Endothelial cell of umbilical vein (primary cell): ENCODE results near the gene BANF2. TPM values are rescaled to one million over a fixed set of nuclear protein-coding genes. Genes with fewer than 3 reads are reported as not detected.

Experiments
- BruUV-seq: library from RNA; stranded (reverse); fragments of 400-500 nt; replicated peaks from 2 replicates; lab custom pipeline; 2021; lab: Mats Ljungman, UMichigan
- CTCF ChIA-PET: fragments of 300-600, 350-600 bp; sonication (Branson Sonifier 250); formaldehyde crosslinking; loops from one replicate; lab custom pipeline; 2021; ENCODE audit warnings: antibody characterized with exemption, inconsistent platforms; lab: Charles Lee
- POLR2A ChIA-PET: fragments of 300-600, 350-600 bp; sonication (Branson Sonifier 250); formaldehyde crosslinking; loops from one replicate; lab custom pipeline; 2021; ENCODE audit warnings: antibody characterized with exemption, inconsistent platforms; lab: Charles Lee
- DNase-seq: peaks from one replicate; pipeline ENCODE4 v3.0.0-alpha.2; 2011; ENCODE audit warnings: low read depth, low spot score
- FAIRE-seq: peaks from 2 replicates; lab custom pipeline; 2011; peaks lifted over from hg19 to GRCh38; lab: Jason Lieb, UNC
- H2AFZ ChIP-seq: 2 replicates; pipeline ENCODE4 v1.6.0; 2012; ENCODE audit warnings: low read depth, low read length, control low read depth, inconsistent platforms
- H3K27ac ChIP-seq: 2 replicates; pipeline ENCODE4 v1.5.1; 2011; ENCODE audit warnings: low read depth, mild to moderate bottlenecking, control low read depth, low read length, moderate library complexity; ENCODE audit not compliant: insufficient read depth
- H3K27me3 ChIP-seq, 2 experiments: 2 replicates each; pipeline versions ENCODE4 v1.6.0 to v1.6.1; 2011; ENCODE audit warnings: low read length in 2 of 2, mixed read lengths in 1 of 2; ENCODE audit not compliant: control insufficient read depth in 2 of 2, insufficient read depth in 2 of 2
- H3K36me3 ChIP-seq, 2 experiments: 2 replicates in 1 of 2; 3 replicates in 1 of 2; pipeline ENCODE4 v1.5.1; 2011; ENCODE audit warnings: low read length in 2 of 2, mild to moderate bottlenecking in 1 of 2, moderate library complexity in 1 of 2; ENCODE audit not compliant: control insufficient read depth in 2 of 2, insufficient read depth in 2 of 2; ENCODE audit errors: extremely low read depth in 1 of 2
- H3K4me1 ChIP-seq: 3 replicates; pipeline ENCODE4 v1.5.1; 2011; ENCODE audit warnings: mild to moderate bottlenecking, low read length; ENCODE audit not compliant: control insufficient read depth, insufficient read depth; ENCODE audit errors: extremely low read depth
- H3K4me2 ChIP-seq: 2 replicates; pipeline ENCODE4 v1.6.1; 2011; ENCODE audit warnings: low read length, control low read depth, mixed read lengths; ENCODE audit not compliant: insufficient read depth
- H3K4me3 ChIP-seq, 3 experiments: fragments of 200-600 bp in 1 of 3; sonication (generic), shearing (Covaris generic) in 1 of 3; replicated peaks in 1 of 3; 2 replicates each; pipeline ENCODE4 v1.5.1; 2011 to 2016; ENCODE audit warnings: control low read depth in 3 of 3, low read length in 3 of 3, mild to moderate bottlenecking in 2 of 3, inconsistent platforms in 1 of 3, low read depth in 1 of 3, moderate library complexity in 1 of 3; ENCODE audit not compliant: insufficient read depth in 1 of 3
- H3K79me2 ChIP-seq: 2 replicates; pipeline ENCODE4 v1.6.0; 2012; ENCODE audit warnings: low read length, inconsistent platforms; ENCODE audit not compliant: control insufficient read depth, insufficient read depth
- H3K9ac ChIP-seq: replicated peaks from 2 replicates; pipeline ENCODE3; 2011; ENCODE audit warnings: low read length, control low read depth; ENCODE audit not compliant: insufficient read depth; ENCODE audit errors: extremely low read depth
- H3K9me1 ChIP-seq: replicated peaks from 3 replicates; pipeline ENCODE4 v1.6.0; 2011; ENCODE audit warnings: mild to moderate bottlenecking, low read length; ENCODE audit not compliant: control insufficient read depth, insufficient read depth; ENCODE audit errors: extremely low read depth
- H3K9me3 ChIP-seq: replicated peaks from 2 replicates; pipeline ENCODE4 v1.5.1; 2012; ENCODE audit warnings: low read length, inconsistent platforms; ENCODE audit not compliant: control insufficient read depth, insufficient read depth
- H4K20me1 ChIP-seq: replicated peaks from 2 replicates; pipeline ENCODE3; 2011; ENCODE audit warnings: mild to moderate bottlenecking, low read length; ENCODE audit not compliant: control insufficient read depth, insufficient read depth; ENCODE audit errors: extremely low read depth
- CTCF ChIP-seq, 2 donors: IDR thresholded peaks; 1 replicate in 1 of 2; 2 replicates in 1 of 2; pipeline ENCODE4 v1.5.1; 2011; ENCODE audit warnings: low read length in 2 of 2, mild to moderate bottlenecking in 2 of 2, moderate library complexity in 2 of 2, control low read depth in 1 of 2, inconsistent platforms in 1 of 2, low read depth in 1 of 2; ENCODE audit not compliant: insufficient read depth in 1 of 2; ENCODE audit errors: extremely low read depth in 1 of 2
- EZH2 ChIP-seq: IDR thresholded peaks from 2 replicates; pipeline ENCODE4 v1.6.1; 2012; ENCODE audit warnings: borderline replicate concordance, low read depth, mild to moderate bottlenecking, moderate library complexity, low read length, inconsistent platforms; ENCODE audit not compliant: severe bottlenecking
- FOS ChIP-seq: IDR thresholded peaks from 2 replicates; pipeline ENCODE4 v1.6.1; 2011; ENCODE audit warnings: mild to moderate bottlenecking, low read length, moderate library complexity, borderline replicate concordance; ENCODE audit not compliant: insufficient read depth
- GATA2 ChIP-seq: IDR thresholded peaks from 2 replicates; pipeline ENCODE4 v1.7.0; 2011; ENCODE audit warnings: low read depth, mild to moderate bottlenecking, moderate library complexity, mixed read lengths, low read length; ENCODE audit not compliant: insufficient read length, insufficient read depth
- JUN ChIP-seq: IDR thresholded peaks from 2 replicates; pipeline ENCODE4 v1.6.1; 2011; ENCODE audit warnings: borderline replicate concordance, low read depth; ENCODE audit not compliant: insufficient read length, insufficient read depth
- MAX ChIP-seq: IDR thresholded peaks from 2 replicates; pipeline ENCODE4 v1.6.1; 2011; ENCODE audit not compliant: insufficient read depth, insufficient read length
- MYC ChIP-seq: IDR thresholded peaks from one replicate; pipeline ENCODE4 v1.6.1; 2011; ENCODE audit warnings: mild to moderate bottlenecking, low read depth, low read length
- POLR2A ChIP-seq: IDR thresholded peaks from 2 replicates; pipeline ENCODE4 v1.6.1; 2012; ENCODE audit warnings: low read depth, mild to moderate bottlenecking, control low read depth, low read length
- POLR2AphosphoS5 ChIP-seq: IDR thresholded peaks from 2 replicates; pipeline ENCODE4 v1.6.1; 2012; ENCODE audit warnings: low read depth, mild to moderate bottlenecking, control low read depth, low read length, moderate library complexity; ENCODE audit not compliant: insufficient read depth
- dilution Hi-C: fragments of 300-500 bp; cut with MboI; formaldehyde crosslinking; loops from one replicate; pipeline ENCODE4 v1.15.0; 2019; ENCODE audit warnings: low sequenced_read_pairs; ENCODE audit not compliant: extremely low pct_ligation_motif_present
- intact Hi-C: fragments of 100-400 bp; cut with micrococcal nuclease; formaldehyde crosslinking; loops from one replicate; pipeline ENCODE4 v1.10.0; 2022
- polyA plus RNA-seq, 4 experiments: library from polyadenylated mRNA; depleted of rRNA in 3 of 4; stranded (reverse) in 3 of 4; unstranded in 1 of 4; fragments of >200 nt; gene quantifications; 2 replicates each; pipeline versions ENCODE4 v1.2.1 to v1.2.3, GENCODE V29; 2011 to 2012; ENCODE audit warnings: missing spikeins in 1 of 4
- total RNA-seq: library from RNA; stranded (reverse); gene quantifications from 2 replicates; pipeline ENCODE4 v1.2.3, GENCODE V29; 2021

BANF2 gene
- total and polyA plus RNA-seq, 2 donors (not counting 3 experiments of a cell fraction or from before 2014, with no cell fraction given) = not detected

- no peak for TF ChIP-seq MAX
- TF ChIP-seq EZH2 = no peak
- no peak for TF ChIP-seq MYC
- no peak for TF ChIP-seq FOS
- no peak for TF ChIP-seq CTCF (IDR thresholded peaks at IDR 0.05; ENCODE audit: extremely low read depth in 1 of 2, insufficient read depth in 1 of 2, low read depth in 1 of 2, low read length in 2 of 2)
- no peak for TF ChIP-seq GATA2
- TF ChIP-seq POLR2AphosphoS5 = no peak
- TF ChIP-seq POLR2A = no peak
- TF ChIP-seq JUN = no peak
- H3K27ac ChIP-seq = no peak overlapping the region
- no peaks in the 10 kb centered on the region for H3K9me3 ChIP-seq
- H3K4me2 ChIP-seq = no peak overlapping the region
- intact Hi-C loops = no loop called here
- H3K36me3 ChIP-seq = no peaks in the 10 kb centered on the region
- DNase-seq (no peak), FAIRE-seq (no peak)
- dilution Hi-C loops = no loop called here
- no peak overlapping the region for H2AFZ ChIP-seq
- H3K4me1 ChIP-seq = no peaks in the 10 kb centered on the region
- H3K27me3 ChIP-seq = peaks cover 3 to 4% of the 10 kb centered on the region in 2 experiments
- H3K9ac ChIP-seq = no peak overlapping the region
- ChIA-PET CTCF (no interaction called here), POLR2A (no interaction called here)
- no peak overlapping the region for H3K4me3 ChIP-seq
- no peaks in the 10 kb centered on the region for H3K79me2 ChIP-seq
- H4K20me1 ChIP-seq = no peaks in the 10 kb centered on the region
- BruUV-seq = no TSS peak
- no peaks in the 10 kb centered on the region for H3K9me1 ChIP-seq
These were observed 21.0 kb downstream of the BANF2 start for GRCh38 chr20:17720755-17721154.
